Measurements from ENCODE around the gene TBC1D4.

DNA sequence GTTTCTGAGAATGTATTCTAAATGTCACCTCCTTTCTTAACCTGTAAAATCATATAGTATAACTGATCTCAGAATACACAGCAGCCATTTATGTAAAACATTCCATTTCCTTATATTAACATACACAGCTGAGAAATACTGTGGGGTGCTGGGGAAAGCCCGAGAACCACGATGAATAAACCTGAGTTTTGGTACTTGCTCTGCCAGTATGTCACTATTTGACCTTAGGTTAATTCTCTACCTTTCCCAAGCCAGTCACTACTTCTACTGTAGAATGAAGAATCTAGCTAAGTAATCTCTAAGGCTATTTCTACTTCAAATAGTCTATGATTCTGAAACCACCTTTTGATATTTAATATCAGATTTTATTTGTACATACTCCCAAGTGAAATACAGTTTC is 173.7 kb downstream of the TBC1D4 start:
- TF ChIP-seq, protein P1, sequence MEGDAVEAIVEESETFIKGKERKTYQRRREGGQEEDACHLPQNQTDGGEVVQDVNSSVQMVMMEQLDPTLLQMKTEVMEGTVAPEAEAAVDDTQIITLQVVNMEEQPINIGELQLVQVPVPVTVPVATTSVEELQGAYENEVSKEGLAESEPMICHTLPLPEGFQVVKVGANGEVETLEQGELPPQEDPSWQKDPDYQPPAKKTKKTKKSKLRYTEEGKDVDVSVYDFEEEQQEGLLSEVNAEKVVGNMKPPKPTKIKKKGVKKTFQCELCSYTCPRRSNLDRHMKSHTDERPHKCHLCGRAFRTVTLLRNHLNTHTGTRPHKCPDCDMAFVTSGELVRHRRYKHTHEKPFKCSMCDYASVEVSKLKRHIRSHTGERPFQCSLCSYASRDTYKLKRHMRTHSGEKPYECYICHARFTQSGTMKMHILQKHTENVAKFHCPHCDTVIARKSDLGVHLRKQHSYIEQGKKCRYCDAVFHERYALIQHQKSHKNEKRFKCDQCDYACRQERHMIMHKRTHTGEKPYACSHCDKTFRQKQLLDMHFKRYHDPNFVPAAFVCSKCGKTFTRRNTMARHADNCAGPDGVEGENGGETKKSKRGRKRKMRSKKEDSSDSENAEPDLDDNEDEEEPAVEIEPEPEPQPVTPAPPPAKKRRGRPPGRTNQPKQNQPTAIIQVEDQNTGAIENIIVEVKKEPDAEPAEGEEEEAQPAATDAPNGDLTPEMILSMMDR (IDR thresholded peaks at IDR 0.05): no peak
- TF ChIP-seq POLR2A (IDR thresholded peaks at IDR 0.05): no peak

Data from uterus (tissue), 2 donors.